ENCODE measurements around the gene NXPH3. TPM values are rescaled to one million over a fixed set of nuclear protein-coding genes. Genes with fewer than 3 reads are reported as not detected.

The NXPH3 gene
- not detected for polyA plus RNA-seq (2012; ENCODE audit: insufficient read depth, insufficient read length, low read depth)

DNA sequence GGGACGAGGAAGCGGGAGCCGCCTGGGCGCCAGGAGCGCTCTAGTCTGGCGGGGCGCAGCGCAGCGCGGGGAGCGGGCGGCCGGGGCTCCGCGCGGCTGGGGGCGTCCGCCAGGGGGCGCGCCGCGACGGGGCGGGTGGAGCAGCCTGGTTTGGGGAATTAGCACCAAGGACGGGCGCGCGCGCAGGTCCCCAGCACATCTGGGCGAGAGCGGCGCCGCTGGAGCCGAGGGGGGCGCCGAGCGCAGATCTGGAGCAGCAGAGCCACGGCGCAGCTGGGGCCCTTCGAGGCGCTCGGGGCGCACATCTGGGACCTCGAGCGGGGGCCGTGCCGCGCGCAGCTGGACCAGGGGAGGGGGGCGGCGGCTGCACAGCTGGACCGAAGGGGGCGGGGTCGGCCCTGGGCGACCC, at the start of gene NXPH3:
Gene NXPH3 (plus strand): TSS at position 193 of the 409 bp plus-strand sequence. CDS start 349 bp downstream, outside the sequence.
- Histone ChIP-seq H3K4me3 (ENCODE audit: low read depth, low read length) (peak within 1 kb of the TSS; percentile 51), H3K4me1 (no peaks in the 10 kb centered on the region), H3K36me3 (no peaks in the 10 kb centered on the region), H3K9me3 (no peaks in the 10 kb centered on the region), H3K27me3 (peaks cover 63% of the 10 kb centered on the region)
- peak; percentile 60 for DNase-seq
- TF ChIP-seq CTCF (IDR thresholded peaks at IDR 0.05; ENCODE audit: low read depth, low read length), result peak; percentile 6; the same call in 1 of the 2 replicates

GRCh38 chr17:49527927-49528651, 47.6 kb upstream of the NXPH3 start:
- Histone ChIP-seq H3K4me3 (ENCODE audit: low read depth, low read length) (no peak overlapping the region), H3K36me3 (no peaks in the 10 kb centered on the region), H3K4me1 (peaks cover 6% of the 10 kb centered on the region; the same call in 1 of the 2 replicates), H3K9me3 (no peaks in the 10 kb centered on the region), H3K27me3 (no peaks in the 10 kb centered on the region)
- DNase-seq, result peak; percentile 4
- no peak for TF ChIP-seq CTCF (IDR thresholded peaks at IDR 0.05; ENCODE audit: low read depth, low read length)

DNA sequence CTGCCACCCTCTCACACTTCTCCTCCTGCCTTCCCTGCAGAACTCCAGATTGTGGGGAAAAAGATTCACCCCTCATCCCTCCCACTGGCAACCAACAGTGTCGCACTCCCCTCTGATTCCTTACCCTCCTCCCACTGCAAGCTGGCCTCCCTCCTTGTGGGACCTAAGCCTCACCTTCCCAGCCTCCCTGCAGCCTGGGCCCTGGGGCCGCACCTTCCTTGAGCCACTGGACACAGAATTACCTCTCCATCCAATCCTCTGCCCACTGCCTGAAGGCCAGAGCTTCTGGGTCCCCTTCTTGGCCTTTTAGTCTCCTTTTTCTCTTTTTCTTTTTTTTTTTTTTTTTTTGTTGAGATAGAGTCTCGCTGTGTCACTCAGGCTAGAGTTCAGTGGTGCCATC, 46.7 kb upstream of the NXPH3 start:
- H3K4me3 ChIP-seq (ENCODE audit: low read depth, low read length), result no peak overlapping the region
- no peaks in the 10 kb centered on the region for H3K9me3 ChIP-seq
- H3K27me3 ChIP-seq, result no peaks in the 10 kb centered on the region
- TF ChIP-seq CTCF (IDR thresholded peaks at IDR 0.05; ENCODE audit: low read depth, low read length), result no peak
- no peaks in the 10 kb centered on the region for H3K4me1 ChIP-seq
- no peaks in the 10 kb centered on the region for H3K36me3 ChIP-seq
- no peak for DNase-seq

GRCh38 chr17:49530118-49530517, 45.6 kb upstream of the NXPH3 start:
- no peaks in the 10 kb centered on the region for H3K4me1 ChIP-seq
- H3K9me3 ChIP-seq, result no peaks in the 10 kb centered on the region
- TF ChIP-seq CTCF (IDR thresholded peaks at IDR 0.05; ENCODE audit: low read depth, low read length), result no peak
- H3K36me3 ChIP-seq, result no peaks in the 10 kb centered on the region
- no peaks in the 10 kb centered on the region for H3K27me3 ChIP-seq
- H3K4me3 ChIP-seq (ENCODE audit: low read depth, low read length), result no peak overlapping the region
- no peak for DNase-seq

DNA sequence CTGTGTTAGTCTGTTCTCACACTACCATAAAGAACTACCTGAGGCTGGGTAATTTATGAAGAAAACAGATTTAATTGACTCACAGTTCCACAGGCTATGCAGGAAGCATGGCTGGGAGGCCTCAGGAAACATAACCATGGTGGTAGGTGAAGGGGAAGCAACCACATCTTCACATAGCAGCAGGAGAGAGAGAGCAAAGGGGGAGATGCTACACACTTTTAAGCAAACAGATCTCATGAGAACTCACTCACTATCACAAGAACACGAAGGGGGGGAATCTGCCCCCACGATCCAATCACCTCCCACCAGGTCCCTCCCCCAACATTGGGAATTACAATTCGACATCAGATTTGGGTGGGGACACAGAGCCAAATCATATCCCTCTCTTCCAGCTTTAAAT, 31.8 kb upstream of the NXPH3 start:
- no peaks in the 10 kb centered on the region for H3K9me3 ChIP-seq
- DNase-seq, result no peak
- H3K36me3 ChIP-seq, result no peaks in the 10 kb centered on the region
- no peaks in the 10 kb centered on the region for H3K27me3 ChIP-seq
- no peak overlapping the region for H3K4me3 ChIP-seq (ENCODE audit: low read depth, low read length)
- H3K4me1 ChIP-seq, result no peaks in the 10 kb centered on the region
- TF ChIP-seq CTCF (IDR thresholded peaks at IDR 0.05; ENCODE audit: low read depth, low read length), result no peak

DNA sequence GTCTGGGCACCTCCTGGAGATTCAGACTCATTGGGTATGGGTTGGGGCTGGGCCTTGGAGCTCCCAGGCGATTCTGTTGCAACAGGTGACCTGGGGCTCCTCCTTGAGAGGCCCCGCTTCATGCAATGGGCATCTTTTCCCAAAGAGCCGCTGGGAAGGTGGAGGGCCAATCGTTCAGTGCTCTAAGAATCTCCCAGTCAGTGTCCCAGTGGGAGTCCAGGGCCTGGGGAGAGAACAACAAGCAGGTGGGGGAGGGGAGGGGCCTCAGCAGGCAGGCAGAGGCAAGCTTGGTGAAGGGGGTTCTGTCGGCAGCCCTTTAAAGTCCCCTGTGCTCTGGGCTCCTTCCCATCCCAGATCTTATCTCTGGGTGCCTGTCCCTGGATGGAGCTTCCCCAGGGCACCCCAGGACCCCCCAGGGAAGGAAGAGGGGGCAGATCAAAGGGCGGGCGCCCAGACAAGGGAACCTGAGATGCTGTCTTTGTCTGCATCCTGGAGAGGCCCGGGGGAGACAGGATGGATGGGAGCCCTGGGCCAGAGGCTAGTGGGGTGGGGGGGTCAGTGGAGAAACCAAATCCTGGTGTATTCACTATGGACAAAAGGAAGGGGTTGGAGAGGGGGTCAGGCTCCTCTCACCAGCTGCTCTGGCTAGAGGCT, 30.5 kb upstream of the NXPH3 start:
- Histone ChIP-seq H3K4me3 (ENCODE audit: low read depth, low read length) (no peak overlapping the region), H3K4me1 (no peaks in the 10 kb centered on the region), H3K27me3 (no peaks in the 10 kb centered on the region), H3K9me3 (no peaks in the 10 kb centered on the region), H3K36me3 (no peaks in the 10 kb centered on the region)
- TF ChIP-seq CTCF (IDR thresholded peaks at IDR 0.05; ENCODE audit: low read depth, low read length), result no peak
- DNase-seq, result no peak
